Nephron (organoid): ENCODE data around the gene TLL1.

Experiments used
- H3K27ac Mint-ChIP-seq, 3 experiments: 2 replicates each; pipeline ENCODE4 v1.8.0; 2020; ENCODE audit warnings: mixed read lengths in 3 of 3, mild to moderate bottlenecking in 2 of 3, moderate library complexity in 1 of 3
- H3K27me3 Mint-ChIP-seq: 2 replicates; pipeline ENCODE4 v1.8.0; 2021; ENCODE audit warnings: low read depth, mild to moderate bottlenecking, moderate library complexity, mixed read lengths
- H3K36me3 Mint-ChIP-seq: 2 replicates; pipeline ENCODE4 v1.8.0; 2020; ENCODE audit warnings: low read depth, mixed read lengths
- H3K4me1 Mint-ChIP-seq: 2 replicates; pipeline ENCODE4 v1.8.0; 2020; ENCODE audit warnings: mixed read lengths
- H3K4me3 Mint-ChIP-seq, 3 experiments: 2 replicates each; pipeline ENCODE4 v1.8.0; 2020; ENCODE audit warnings: mild to moderate bottlenecking in 3 of 3, mixed read lengths in 3 of 3, moderate library complexity in 2 of 3
- H3K9me3 Mint-ChIP-seq: 2 replicates; pipeline ENCODE4 v1.8.0; 2020; ENCODE audit warnings: mixed read lengths
- CTCF ChIP-seq, 3 experiments: fragments of 200-600 bp; sonication (generic); IDR thresholded peaks; one replicate each; pipeline ENCODE4 v1.5.0; 2021; ENCODE audit warnings: antibody characterized with exemption in 3 of 3; ENCODE audit not compliant: unreplicated experiment in 3 of 3

Gene TLL1

DNA sequence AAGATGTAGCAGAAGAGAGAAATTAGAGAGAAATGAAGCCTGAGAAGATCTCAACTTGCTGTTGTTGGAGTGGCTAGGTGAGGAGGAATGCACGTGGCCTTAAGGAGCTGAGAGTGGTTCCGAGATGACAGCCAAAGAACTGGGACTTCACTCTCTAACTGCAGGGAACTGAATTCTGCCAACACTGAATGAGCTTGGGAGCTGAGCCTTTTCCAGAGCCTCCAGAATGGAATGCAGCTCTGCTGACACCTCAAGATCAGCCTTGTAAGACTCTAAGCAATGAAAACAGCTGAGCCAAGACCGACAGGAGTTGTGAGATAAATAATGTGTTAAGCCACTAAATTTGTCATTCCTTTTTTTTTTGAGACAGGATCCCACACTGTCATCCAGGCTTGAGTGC, 73.0 kb downstream of the TLL1 start:
- no peak for TF ChIP-seq CTCF (IDR thresholded peaks at IDR 0.05; ENCODE audit: unreplicated experiment in 3 of 3)
- H3K4me1 Mint-ChIP-seq = no peaks in the 10 kb centered on the region
- peaks cover 3% of the 10 kb centered on the region for H3K9me3 Mint-ChIP-seq
- H3K27me3 Mint-ChIP-seq = no peaks in the 10 kb centered on the region
- no peak overlapping the region for H3K27ac Mint-ChIP-seq
- H3K4me3 Mint-ChIP-seq = no peak overlapping the region
- no peaks in the 10 kb centered on the region for H3K36me3 Mint-ChIP-seq

- no peaks in the 10 kb centered on the region for H3K4me1 Mint-ChIP-seq
- H3K9me3 Mint-ChIP-seq = peaks cover 3% of the 10 kb centered on the region
- no peak overlapping the region for H3K4me3 Mint-ChIP-seq
- no peaks in the 10 kb centered on the region for H3K36me3 Mint-ChIP-seq
- H3K27me3 Mint-ChIP-seq = no peaks in the 10 kb centered on the region
- no peak overlapping the region for H3K27ac Mint-ChIP-seq
- no peak for TF ChIP-seq CTCF (IDR thresholded peaks at IDR 0.05; ENCODE audit: unreplicated experiment in 3 of 3)
These were observed 74.0 kb downstream of the TLL1 start for GRCh38 chr4:165947019-165947418.

GRCh38 chr4:165953181-165953580, 80.1 kb downstream of the TLL1 start:
- H3K4me3 Mint-ChIP-seq = no peak overlapping the region
- H3K27me3 Mint-ChIP-seq = peaks cover 4% of the 10 kb centered on the region
- H3K36me3 Mint-ChIP-seq = peaks cover 4% of the 10 kb centered on the region
- H3K9me3 Mint-ChIP-seq = peaks cover 26% of the 10 kb centered on the region
- no peak overlapping the region for H3K27ac Mint-ChIP-seq
- no peaks in the 10 kb centered on the region for H3K4me1 Mint-ChIP-seq
- no peak for TF ChIP-seq CTCF (IDR thresholded peaks at IDR 0.05; ENCODE audit: unreplicated experiment in 3 of 3)

DNA sequence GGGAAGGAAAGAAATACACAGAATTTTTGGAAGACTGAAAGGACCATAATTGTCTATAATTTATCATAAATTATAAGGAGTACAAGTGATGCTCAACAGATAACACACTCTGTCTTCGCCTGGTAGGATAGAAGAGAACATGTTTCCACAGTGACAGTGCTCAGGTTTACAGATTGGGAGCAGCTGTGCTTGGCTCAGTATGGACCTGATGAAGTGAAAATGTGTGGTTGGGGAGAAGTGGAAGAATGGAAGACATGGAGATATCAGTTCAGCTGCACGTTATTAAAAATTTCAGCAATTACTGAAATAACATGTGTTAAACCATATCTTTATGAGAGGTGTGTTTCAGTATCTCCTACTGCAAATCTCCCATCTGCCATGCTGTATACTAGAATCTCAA, 90.6 kb downstream of the TLL1 start:
- no peak for TF ChIP-seq CTCF (IDR thresholded peaks at IDR 0.05; ENCODE audit: unreplicated experiment in 3 of 3)
- Mint-ChIP-seq H3K4me3 (no peak overlapping the region), H3K9me3 (peaks cover 39% of the 10 kb centered on the region)

GRCh38 chr4:165964591-165964990, 91.6 kb downstream of the TLL1 start:
- H3K4me3 Mint-ChIP-seq = no peak overlapping the region
- H3K9me3 Mint-ChIP-seq = peaks cover 35% of the 10 kb centered on the region
- no peaks in the 10 kb centered on the region for H3K36me3 Mint-ChIP-seq
- H3K4me1 Mint-ChIP-seq = no peaks in the 10 kb centered on the region
- H3K27me3 Mint-ChIP-seq = no peaks in the 10 kb centered on the region
- TF ChIP-seq CTCF (IDR thresholded peaks at IDR 0.05; ENCODE audit: unreplicated experiment in 3 of 3) = no peak
- H3K27ac Mint-ChIP-seq = no peak overlapping the region

More for the DNA sequence above, 90.6 kb downstream of the TLL1 start:
- Mint-ChIP-seq H3K27me3 (no peaks in the 10 kb centered on the region), H3K36me3 (no peaks in the 10 kb centered on the region), H3K27ac (no peak overlapping the region), H3K4me1 (no peaks in the 10 kb centered on the region)

GRCh38 chr4:165965503-165965902, 92.5 kb downstream of the TLL1 start:
- no peak overlapping the region for H3K27ac Mint-ChIP-seq
- peaks cover 26% of the 10 kb centered on the region for H3K9me3 Mint-ChIP-seq
- no peaks in the 10 kb centered on the region for H3K4me1 Mint-ChIP-seq
- no peak for TF ChIP-seq CTCF (IDR thresholded peaks at IDR 0.05; ENCODE audit: unreplicated experiment in 3 of 3)
- no peak overlapping the region for H3K4me3 Mint-ChIP-seq
- no peaks in the 10 kb centered on the region for H3K36me3 Mint-ChIP-seq
- H3K27me3 Mint-ChIP-seq = no peaks in the 10 kb centered on the region
